ENCODE measurements around the gene MTX1.

DNA sequence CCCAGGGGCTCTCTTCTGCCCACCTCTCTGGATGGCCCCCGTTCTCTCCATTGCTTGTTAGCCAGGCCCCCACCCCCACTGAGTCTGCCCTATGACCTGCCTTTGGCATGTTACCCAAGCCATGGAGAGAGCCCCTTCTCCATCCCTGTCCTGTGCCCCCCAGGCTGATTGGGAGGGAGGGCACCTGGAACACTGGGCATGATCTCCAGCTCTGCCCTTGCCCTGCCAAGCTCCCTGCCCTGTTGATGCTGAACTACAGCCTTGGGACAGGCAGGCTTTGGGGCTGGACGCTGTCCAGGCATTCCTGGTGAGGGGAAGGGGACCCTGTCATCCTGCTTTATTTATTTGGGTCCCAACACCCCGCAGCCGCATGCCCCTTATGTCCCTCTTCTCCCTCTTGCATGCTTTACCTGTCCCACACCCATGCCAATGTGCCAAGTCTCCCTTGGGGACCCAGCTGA, 24.1 kb upstream of the MTX1 start:
- TF ChIP-seq, protein P1, sequence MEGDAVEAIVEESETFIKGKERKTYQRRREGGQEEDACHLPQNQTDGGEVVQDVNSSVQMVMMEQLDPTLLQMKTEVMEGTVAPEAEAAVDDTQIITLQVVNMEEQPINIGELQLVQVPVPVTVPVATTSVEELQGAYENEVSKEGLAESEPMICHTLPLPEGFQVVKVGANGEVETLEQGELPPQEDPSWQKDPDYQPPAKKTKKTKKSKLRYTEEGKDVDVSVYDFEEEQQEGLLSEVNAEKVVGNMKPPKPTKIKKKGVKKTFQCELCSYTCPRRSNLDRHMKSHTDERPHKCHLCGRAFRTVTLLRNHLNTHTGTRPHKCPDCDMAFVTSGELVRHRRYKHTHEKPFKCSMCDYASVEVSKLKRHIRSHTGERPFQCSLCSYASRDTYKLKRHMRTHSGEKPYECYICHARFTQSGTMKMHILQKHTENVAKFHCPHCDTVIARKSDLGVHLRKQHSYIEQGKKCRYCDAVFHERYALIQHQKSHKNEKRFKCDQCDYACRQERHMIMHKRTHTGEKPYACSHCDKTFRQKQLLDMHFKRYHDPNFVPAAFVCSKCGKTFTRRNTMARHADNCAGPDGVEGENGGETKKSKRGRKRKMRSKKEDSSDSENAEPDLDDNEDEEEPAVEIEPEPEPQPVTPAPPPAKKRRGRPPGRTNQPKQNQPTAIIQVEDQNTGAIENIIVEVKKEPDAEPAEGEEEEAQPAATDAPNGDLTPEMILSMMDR (optimal IDR thresholded peaks at IDR 0.05 in 1 of 3, IDR thresholded peaks at IDR 0.05 in 1 of 3, conservative IDR thresholded peaks at IDR 0.05 in 1 of 3; ENCODE audit: extremely low read depth in 1 of 3, insufficient read depth in 2 of 3, low read length in 3 of 3) = no peak
- no peak for TF ChIP-seq EZH2 (IDR thresholded peaks at IDR 0.05; ENCODE audit: low read length)

Measured in keratinocyte (primary cell).